ENCODE data around the gene PIBF1. TPM values are rescaled to one million over a fixed set of nuclear protein-coding genes. Genes with fewer than 3 reads are reported as not detected.
"Not testable (repeated sequence)": the region's sequence is repeated elsewhere in the genome, so short reads cannot be mapped to it uniquely, and the experiment has no call there.

Gene PIBF1
- total RNA-seq, 1 donor from 2014 or later, result 16.5 TPM

GRCh38 chr13:72896869-72897268 is 114.9 kb downstream of the PIBF1 start:
- no peak for DNase-seq (ENCODE audit: low spot score)

- not testable (repeated sequence) for DNase-seq (ENCODE audit: low spot score)
Measured at GRCh38 chr13:72901546-72901945, 119.6 kb downstream of the PIBF1 start.

GRCh38 chr13:72908416-72908815 is 126.5 kb downstream of the PIBF1 start:
- no peak for DNase-seq (ENCODE audit: low spot score)

- no peak for DNase-seq (ENCODE audit: low spot score)
Measured at GRCh38 chr13:72911981-72912380, 130.0 kb downstream of the PIBF1 start.

GRCh38 chr13:72920097-72920496 is 138.2 kb downstream of the PIBF1 start:
- DNase-seq (ENCODE audit: low spot score), result no peak

DNA sequence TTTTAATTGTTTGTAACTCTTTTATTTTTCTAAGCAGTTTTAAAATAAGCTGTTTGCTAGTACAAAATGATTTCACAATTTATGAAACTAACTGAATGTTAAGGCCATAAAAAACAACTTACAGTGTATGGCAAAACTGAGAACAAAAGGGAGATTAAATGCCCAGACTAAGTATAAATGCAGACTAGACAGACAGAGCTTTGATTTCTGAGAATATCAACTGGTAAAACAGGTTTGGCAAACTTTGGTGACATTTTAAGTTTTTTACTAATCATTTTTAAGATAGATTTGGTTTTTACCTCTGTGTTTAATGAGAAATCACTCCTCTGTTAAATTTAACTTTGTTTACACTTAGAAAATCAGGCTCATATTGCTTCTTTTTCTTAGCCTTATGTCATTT is 149.4 kb downstream of the PIBF1 start:
- DNase-seq (ENCODE audit: low spot score), result no peak

DNA sequence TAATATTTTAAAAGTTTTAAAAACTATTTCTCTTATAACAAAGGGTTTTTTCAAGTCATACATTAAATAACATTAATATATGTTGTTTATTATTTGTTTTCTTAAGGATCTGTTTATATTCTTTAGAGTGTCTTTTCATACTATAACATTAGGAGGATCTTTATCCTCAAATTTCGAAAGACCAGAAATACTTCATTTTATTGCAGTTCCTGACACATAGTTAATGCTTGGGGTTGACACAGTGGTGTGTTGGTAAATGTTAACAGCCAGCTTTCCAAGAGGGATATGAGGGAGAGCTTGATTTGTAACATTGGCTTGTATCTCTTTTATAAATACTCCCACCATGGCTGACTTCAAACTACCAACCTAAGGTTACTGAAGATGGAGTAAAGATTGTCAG is 150.3 kb downstream of the PIBF1 start:
- DNase-seq (ENCODE audit: low spot score), result no peak

DNA sequence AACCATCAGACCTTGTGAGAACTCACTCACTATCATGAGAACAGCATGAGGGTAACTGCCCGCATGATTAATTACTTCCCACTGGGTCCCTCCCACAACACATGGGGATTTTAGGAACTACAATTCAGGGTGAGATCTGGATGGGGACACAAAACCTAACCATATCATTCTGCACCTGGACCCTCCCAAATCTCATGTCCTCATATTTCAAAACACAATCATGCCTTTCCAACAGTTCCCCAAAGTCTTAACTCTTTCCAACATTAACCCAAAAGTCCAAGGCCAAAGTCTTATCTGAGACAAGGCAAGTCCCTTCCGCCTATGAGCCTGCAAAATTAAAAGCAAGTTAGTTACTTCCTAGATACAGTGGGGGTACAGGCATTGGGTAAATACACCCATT is 164.3 kb downstream of the PIBF1 start:
- not testable (repeated sequence) for DNase-seq (ENCODE audit: low spot score)

DNA sequence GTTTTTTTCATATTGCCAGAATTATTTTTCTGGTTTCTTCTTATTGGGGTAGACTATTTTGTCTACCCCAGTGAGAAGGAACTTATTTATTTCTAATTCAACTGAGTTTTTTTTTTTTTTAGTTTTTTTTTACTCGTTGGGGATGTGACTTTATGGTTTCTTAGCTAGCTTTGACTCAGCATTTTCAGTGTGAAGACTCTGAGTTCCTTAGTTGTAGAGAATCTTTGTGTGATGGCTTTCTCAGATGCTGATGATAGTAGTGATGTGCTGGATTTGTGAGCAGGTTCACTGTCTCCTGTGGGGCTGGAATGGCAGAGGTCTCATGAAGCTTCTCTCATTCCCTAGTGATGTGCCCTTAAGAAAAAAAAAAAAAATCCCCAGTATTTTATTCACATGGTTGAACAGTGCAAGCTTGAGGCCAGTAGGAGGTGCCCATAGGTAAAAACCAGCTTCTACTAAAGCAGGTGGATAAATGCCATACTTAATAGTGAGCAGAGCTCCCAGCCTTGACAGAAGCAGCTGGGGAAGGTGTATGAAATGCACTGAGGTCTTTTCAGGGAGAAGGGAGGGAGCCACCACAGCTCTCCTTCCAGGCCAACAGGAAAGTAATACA is 170.7 kb downstream of the PIBF1 start:
- DNase-seq (ENCODE audit: low spot score), result peak; percentile 19

GRCh38 chr13:72953391-72953965 is 171.5 kb downstream of the PIBF1 start:
- DNase-seq (ENCODE audit: low spot score), result peak; percentile 61

DNA sequence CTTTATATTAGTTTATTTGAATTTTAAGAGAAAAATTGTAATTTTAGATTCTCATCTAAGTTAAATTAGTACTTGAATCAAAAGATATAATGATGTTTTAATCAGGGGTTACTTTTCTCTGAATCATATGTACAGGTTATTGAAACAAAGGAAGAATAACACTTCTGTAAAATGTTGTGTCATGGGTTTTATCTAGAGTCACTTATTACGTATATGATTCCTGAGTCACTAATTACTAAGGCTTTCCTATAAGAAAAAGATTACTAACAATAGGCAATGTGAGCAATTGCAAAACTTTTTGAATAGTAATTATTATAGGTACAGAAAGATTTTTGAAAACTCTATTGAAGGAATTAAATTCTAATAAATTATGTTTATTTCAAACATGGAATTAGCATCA is 177.7 kb downstream of the PIBF1 start:
- no peak for DNase-seq (ENCODE audit: low spot score)

GRCh38 chr13:72960114-72960513 is 178.2 kb downstream of the PIBF1 start:
- DNase-seq (ENCODE audit: low spot score), result no peak

- peak; percentile 34 for DNase-seq (ENCODE audit: low spot score)
Measured at GRCh38 chr13:72960541-72960940, 178.6 kb downstream of the PIBF1 start.

GRCh38 chr13:72963762-72964161 is 181.8 kb downstream of the PIBF1 start:
- no peak for DNase-seq (ENCODE audit: low spot score)

- DNase-seq (ENCODE audit: low spot score), result no peak
Measured at GRCh38 chr13:72970301-72970880, 188.5 kb downstream of the PIBF1 start.

- DNase-seq (ENCODE audit: low spot score), result no peak
Measured at GRCh38 chr13:72970956-72971355, 189.0 kb downstream of the PIBF1 start.

GRCh38 chr13:72973234-72973633 is 191.3 kb downstream of the PIBF1 start:
- no peak for DNase-seq (ENCODE audit: low spot score)

DNA sequence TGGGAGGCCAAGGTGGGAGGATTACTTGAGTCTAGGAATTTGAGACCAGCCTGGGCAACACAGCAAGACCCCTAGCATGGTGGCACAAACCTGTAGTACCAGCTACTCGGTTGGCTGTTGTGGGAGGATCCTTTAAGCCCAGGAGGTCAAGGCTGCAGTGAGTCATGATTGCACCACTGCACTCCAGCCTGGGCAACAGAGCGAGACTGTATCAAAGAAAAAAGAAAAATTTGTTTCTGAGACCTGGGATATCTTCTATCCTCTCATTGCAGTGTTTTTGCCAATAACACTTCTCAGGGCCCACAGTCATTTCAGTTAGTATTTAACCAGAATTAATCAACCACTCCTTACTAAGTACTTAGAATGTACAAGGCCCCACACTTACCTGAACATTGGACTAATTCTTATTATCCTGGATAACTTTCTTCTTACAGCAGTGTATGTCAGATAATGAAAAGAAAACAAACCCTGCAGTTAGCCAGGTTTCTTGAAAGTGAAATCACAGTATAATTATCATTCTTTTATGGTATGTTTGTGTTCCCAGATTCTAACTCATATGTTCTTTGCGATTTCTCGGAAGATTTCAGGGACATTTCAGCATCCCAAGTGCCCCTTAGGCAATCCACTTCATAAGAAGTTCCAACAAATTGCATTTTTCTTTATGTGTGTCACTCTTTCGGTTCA is 201.3 kb downstream of the PIBF1 start:
- DNase-seq (ENCODE audit: low spot score), result peak; percentile 32

DNA sequence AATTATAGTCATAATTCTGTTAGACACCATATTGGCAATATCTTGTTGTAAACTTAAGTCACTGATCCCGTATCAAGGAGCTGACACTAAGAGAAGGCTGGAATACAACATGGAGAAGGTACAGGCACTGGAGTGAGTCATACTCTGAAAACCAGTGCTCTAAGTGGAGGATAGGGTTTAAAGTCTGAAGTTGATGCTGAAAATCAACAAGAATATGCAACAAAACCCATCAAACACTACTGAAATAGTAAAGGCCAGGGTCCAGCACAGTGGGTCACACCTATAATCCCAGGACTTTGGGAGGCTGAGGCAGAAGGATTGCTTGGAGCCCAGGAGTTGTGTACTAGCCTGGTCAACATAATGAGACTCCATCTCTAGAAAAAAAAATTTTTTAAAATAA is 203.7 kb downstream of the PIBF1 start:
- no peak for DNase-seq (ENCODE audit: low spot score)

GRCh38 chr13:72986197-72986596 is 204.3 kb downstream of the PIBF1 start:
- no peak for DNase-seq (ENCODE audit: low spot score)

- DNase-seq (ENCODE audit: low spot score), result no peak
Measured at GRCh38 chr13:72990953-72991352, 209.0 kb downstream of the PIBF1 start.

DNA sequence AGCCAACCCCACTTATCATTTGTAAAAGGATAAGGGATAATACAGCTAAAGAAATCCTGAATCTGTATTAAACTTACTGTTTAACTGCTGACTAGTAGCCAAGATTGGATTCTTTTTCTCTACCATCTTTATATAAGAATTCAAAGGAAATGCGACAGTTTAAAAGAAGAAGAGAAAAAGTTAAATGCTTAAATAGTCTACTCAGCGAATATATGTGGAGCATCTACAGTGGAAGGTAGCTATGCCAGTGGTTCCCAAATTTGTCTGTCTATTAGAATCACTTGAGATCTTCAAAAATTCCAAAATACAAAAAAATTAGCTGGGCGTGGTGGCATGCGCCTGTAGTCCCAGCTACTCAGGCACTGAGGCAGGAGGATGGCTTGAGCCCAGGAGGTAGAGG is 216.1 kb downstream of the PIBF1 start:
- DNase-seq (ENCODE audit: low spot score), result no peak
